KMS-11 (cell line): ENCODE measurements around the gene NLRP12.
"Not testable (repeated sequence)": the region's sequence is repeated elsewhere in the genome, so short reads cannot be mapped to it uniquely, and the experiment has no call there.

Source experiments
- H2AFZ ChIP-seq: fragments of 200-600 bp; sonication (generic); 2 replicates; pipeline ENCODE4 v1.6.1; 2016; ENCODE audit warnings: antibody characterized with exemption, mixed run types, low read depth
- H3K27ac ChIP-seq: fragments of 200-600 bp; sonication (generic); 2 replicates; pipeline ENCODE4 v1.6.1; 2016; ENCODE audit warnings: mild to moderate bottlenecking, mixed run types
- H3K27me3 ChIP-seq: fragments of 200-600 bp; sonication (generic); 2 replicates; pipeline ENCODE4 v1.6.1; 2017; ENCODE audit warnings: mild to moderate bottlenecking, low read depth, mixed run types, moderate library complexity; ENCODE audit not compliant: insufficient read depth
- H3K36me3 ChIP-seq: fragments of 200-600 bp; sonication (generic); 2 replicates; pipeline ENCODE4 v1.6.1; 2017; ENCODE audit warnings: mild to moderate bottlenecking, mixed run types; ENCODE audit not compliant: insufficient read depth
- H3K4me1 ChIP-seq: fragments of 200-600 bp; sonication (generic); 2 replicates; pipeline ENCODE4 v1.6.1; 2016; ENCODE audit warnings: mild to moderate bottlenecking, low read depth, mixed run types; ENCODE audit not compliant: poor library complexity, severe bottlenecking
- H3K4me2 ChIP-seq: fragments of 200-600 bp; sonication (generic); 2 replicates; pipeline ENCODE4 v1.7.0; 2016; ENCODE audit warnings: mild to moderate bottlenecking, mixed run types
- H3K4me3 ChIP-seq: fragments of 200-600 bp; sonication (generic); IDR thresholded peaks from 2 replicates; pipeline ENCODE4 v1.6.1; 2017; ENCODE audit warnings: low read depth, low read length, mixed read lengths; ENCODE audit not compliant: insufficient read depth
- H3K79me2 ChIP-seq: fragments of 200-600 bp; sonication (generic); 2 replicates; pipeline ENCODE4 v1.6.1; 2016; ENCODE audit warnings: low read depth, mixed run types; ENCODE audit not compliant: insufficient read depth
- H3K9ac ChIP-seq: fragments of 200-600 bp; sonication (generic); 2 replicates; pipeline ENCODE4 v1.6.1; 2016; ENCODE audit warnings: mild to moderate bottlenecking, mixed run types
- H4K20me1 ChIP-seq: fragments of 200-600 bp; sonication (generic); 2 replicates; pipeline ENCODE4 v1.6.1; 2016; ENCODE audit warnings: mild to moderate bottlenecking, mixed run types; ENCODE audit not compliant: insufficient read depth
- TF ChIP-seq, protein P1 (sequence below): fragments of 200-600 bp; sonication (generic); conservative IDR thresholded peaks from 2 replicates; pipeline ENCODE4 v1.6.1; 2017; ENCODE audit warnings: low read depth, mild to moderate bottlenecking, antibody characterized with exemption, low read length, moderate library complexity, mixed read lengths

The NLRP12 gene, protein sequence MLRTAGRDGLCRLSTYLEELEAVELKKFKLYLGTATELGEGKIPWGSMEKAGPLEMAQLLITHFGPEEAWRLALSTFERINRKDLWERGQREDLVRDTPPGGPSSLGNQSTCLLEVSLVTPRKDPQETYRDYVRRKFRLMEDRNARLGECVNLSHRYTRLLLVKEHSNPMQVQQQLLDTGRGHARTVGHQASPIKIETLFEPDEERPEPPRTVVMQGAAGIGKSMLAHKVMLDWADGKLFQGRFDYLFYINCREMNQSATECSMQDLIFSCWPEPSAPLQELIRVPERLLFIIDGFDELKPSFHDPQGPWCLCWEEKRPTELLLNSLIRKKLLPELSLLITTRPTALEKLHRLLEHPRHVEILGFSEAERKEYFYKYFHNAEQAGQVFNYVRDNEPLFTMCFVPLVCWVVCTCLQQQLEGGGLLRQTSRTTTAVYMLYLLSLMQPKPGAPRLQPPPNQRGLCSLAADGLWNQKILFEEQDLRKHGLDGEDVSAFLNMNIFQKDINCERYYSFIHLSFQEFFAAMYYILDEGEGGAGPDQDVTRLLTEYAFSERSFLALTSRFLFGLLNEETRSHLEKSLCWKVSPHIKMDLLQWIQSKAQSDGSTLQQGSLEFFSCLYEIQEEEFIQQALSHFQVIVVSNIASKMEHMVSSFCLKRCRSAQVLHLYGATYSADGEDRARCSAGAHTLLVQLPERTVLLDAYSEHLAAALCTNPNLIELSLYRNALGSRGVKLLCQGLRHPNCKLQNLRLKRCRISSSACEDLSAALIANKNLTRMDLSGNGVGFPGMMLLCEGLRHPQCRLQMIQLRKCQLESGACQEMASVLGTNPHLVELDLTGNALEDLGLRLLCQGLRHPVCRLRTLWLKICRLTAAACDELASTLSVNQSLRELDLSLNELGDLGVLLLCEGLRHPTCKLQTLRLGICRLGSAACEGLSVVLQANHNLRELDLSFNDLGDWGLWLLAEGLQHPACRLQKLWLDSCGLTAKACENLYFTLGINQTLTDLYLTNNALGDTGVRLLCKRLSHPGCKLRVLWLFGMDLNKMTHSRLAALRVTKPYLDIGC

DNA sequence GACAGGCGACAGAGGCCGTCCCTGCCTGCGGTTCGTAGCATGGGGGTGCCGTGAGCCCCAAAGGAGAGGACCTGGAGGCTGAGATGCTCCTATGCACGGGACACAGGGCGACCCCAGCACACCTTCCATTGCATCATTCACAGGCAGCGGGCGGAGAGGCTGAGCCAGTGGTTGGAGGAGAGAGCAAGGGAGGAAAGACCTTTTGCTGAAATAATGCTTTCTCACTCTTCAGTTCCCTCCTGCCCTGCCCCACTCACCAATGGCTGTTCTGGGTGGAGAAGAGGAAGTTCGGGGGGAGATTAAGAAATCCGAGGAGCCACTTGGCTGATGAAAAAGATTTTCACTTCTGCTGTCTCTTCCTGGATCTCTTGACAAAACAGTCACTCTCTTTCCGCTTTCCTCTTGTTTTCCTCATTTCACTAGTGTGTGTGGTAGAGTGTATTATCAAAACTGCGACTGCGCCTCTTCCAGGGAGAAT is at the start of gene NLRP12:
Gene NLRP12, minus strand, starts transcription at position 181 of the 478 bp plus-strand sequence. Its CDS starts 140 bp downstream, at position 41.
- Histone ChIP-seq H3K4me2 (no peak within 1 kb of the TSS), H3K27me3 (no peaks in the 10 kb centered on the region), H3K4me1 (no peaks in the 10 kb centered on the region), H3K4me3 (no peak within 1 kb of the TSS), H4K20me1 (no peaks in the 10 kb centered on the region), H3K79me2 (no peaks in the 10 kb centered on the region), H3K9ac (no peak within 1 kb of the TSS), H3K36me3 (no peaks in the 10 kb centered on the region), H2AFZ (no peak within 1 kb of the TSS), H3K27ac (no peak within 1 kb of the TSS)
- TF ChIP-seq, protein P1, sequence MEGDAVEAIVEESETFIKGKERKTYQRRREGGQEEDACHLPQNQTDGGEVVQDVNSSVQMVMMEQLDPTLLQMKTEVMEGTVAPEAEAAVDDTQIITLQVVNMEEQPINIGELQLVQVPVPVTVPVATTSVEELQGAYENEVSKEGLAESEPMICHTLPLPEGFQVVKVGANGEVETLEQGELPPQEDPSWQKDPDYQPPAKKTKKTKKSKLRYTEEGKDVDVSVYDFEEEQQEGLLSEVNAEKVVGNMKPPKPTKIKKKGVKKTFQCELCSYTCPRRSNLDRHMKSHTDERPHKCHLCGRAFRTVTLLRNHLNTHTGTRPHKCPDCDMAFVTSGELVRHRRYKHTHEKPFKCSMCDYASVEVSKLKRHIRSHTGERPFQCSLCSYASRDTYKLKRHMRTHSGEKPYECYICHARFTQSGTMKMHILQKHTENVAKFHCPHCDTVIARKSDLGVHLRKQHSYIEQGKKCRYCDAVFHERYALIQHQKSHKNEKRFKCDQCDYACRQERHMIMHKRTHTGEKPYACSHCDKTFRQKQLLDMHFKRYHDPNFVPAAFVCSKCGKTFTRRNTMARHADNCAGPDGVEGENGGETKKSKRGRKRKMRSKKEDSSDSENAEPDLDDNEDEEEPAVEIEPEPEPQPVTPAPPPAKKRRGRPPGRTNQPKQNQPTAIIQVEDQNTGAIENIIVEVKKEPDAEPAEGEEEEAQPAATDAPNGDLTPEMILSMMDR, result no peak

DNA sequence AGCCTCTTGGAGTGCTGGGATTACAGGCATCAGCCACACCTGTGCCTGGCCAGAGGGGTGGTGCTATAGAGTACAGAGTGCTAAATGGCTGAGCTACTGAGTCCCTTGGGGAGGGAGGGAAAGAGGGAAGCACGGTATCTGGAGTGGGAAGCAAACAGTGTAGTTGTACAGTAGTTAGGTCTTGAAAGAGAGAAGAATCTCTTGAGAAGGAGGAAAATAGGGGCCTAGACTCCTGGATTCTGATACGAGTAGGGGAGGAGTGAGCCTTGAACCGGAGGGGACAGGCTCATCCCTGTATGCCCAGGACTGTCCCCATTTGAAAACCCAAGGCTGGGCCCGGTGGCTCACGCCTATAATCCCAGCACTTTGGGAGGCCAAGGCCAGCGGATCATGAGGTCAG is 48.6 kb upstream of the NLRP12 start:
- Histone ChIP-seq H4K20me1 (no peaks in the 10 kb centered on the region), H3K27ac (no peak overlapping the region), H3K4me2 (no peak overlapping the region), H3K27me3 (no peaks in the 10 kb centered on the region), H3K36me3 (no peaks in the 10 kb centered on the region), H2AFZ (no peak overlapping the region), H3K4me1 (no peaks in the 10 kb centered on the region), H3K9ac (no peak overlapping the region), H3K79me2 (no peaks in the 10 kb centered on the region), H3K4me3 (no peak overlapping the region)
- TF ChIP-seq, protein P1, result no peak

DNA sequence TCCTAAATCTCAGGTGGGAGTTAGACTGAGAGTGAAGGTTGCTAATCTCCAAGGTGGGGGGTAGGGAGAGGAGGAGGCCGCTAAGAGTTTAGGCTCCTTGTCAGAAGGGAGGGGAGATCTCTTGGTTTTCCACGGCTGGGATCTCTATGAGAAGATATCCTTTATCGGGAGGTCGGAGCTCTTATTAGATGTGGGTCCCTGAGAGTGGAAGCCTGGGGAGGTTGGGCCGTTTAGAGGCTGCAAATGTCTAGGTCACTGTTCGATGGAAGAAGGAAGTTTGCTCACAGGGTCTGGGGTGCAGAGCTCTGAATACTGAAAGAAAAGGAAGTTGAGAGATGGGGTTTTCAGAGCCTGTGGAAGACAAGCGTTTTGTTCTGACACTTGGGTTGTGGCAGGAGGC is 47.3 kb upstream of the NLRP12 start:
- no peaks in the 10 kb centered on the region for H3K27me3 ChIP-seq
- no peaks in the 10 kb centered on the region for H3K36me3 ChIP-seq
- H3K4me3 ChIP-seq, result no peak overlapping the region
- H3K27ac ChIP-seq, result no peak overlapping the region
- no peaks in the 10 kb centered on the region for H4K20me1 ChIP-seq
- no peak overlapping the region for H2AFZ ChIP-seq
- no peaks in the 10 kb centered on the region for H3K79me2 ChIP-seq
- H3K9ac ChIP-seq, result no peak overlapping the region
- TF ChIP-seq, protein P1, result no peak
- no peaks in the 10 kb centered on the region for H3K4me1 ChIP-seq
- no peak overlapping the region for H3K4me2 ChIP-seq

DNA sequence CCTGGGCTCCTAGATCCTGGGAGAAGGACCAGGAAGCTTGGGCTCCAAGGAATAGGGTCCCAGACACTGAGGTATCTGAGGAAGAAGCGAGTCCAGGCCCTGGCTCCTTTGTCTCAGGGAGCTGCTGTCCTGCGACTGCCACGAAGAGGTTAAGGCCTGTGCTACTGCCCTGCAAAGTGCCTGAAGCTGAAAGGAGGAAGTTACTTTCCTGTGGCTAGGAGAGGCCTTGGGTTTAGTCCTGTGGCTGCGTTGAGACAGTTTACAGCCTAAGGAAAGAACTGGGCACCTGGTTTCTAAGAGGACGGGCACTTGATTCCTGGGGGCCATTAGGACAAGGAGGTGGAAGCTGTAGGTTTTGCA is 46.4 kb upstream of the NLRP12 start:
- H4K20me1 ChIP-seq, result no peaks in the 10 kb centered on the region

DNA sequence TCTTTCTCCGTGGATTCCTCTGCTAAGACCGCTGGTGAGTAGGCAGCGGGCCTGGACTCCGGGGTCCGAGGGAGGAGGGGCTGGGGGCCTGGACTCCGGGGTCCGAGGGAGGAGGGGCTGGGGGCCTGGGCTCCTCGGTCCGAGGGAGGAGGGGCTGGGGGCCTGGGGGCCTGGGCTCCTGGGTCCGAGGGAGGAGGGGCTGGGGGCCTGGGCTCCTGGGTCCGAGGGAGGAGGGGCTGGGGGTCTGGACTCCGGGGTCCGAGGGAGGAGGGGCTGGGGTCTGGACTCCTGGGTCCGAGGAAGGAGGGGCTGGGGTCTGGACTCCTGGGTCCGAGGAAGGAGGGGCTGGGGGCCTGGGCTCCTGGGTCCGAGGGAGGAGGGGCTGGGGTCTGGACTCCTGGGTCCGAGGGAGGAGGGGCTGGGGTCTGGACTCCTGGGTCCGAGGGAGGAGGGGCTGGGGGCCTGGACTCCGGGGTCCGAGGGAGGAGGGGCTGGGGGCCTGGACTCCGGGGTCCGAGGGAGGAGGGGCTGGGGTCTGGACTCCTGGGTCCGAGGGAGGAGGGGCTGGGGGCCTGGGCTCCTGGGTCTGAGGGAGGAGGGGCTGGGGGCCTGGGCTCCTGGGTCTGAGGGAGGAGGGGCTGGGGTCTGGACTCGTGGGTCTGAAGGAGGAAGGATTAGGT is 45.8 kb upstream of the NLRP12 start:
- H3K27ac ChIP-seq, H4K20me1 ChIP-seq, H2AFZ ChIP-seq, H3K9ac ChIP-seq, H3K79me2 ChIP-seq, H3K27me3 ChIP-seq, H3K36me3 ChIP-seq, H3K4me3 ChIP-seq, H3K4me2 ChIP-seq, H3K4me1 ChIP-seq: not testable (repeated sequence)

More for the DNA sequence above, 46.4 kb upstream of the NLRP12 start:
- no peak overlapping the region for H3K4me3 ChIP-seq
- no peaks in the 10 kb centered on the region for H3K79me2 ChIP-seq
- no peak overlapping the region for H3K4me2 ChIP-seq
- no peak overlapping the region for H3K27ac ChIP-seq
- no peaks in the 10 kb centered on the region for H3K36me3 ChIP-seq
- H3K4me1 ChIP-seq, result no peaks in the 10 kb centered on the region
- H2AFZ ChIP-seq, result no peak overlapping the region
- TF ChIP-seq, protein P1, result no peak
- no peaks in the 10 kb centered on the region; the same call in 1 of the 2 replicates for H3K27me3 ChIP-seq
- no peak overlapping the region for H3K9ac ChIP-seq
